GM23248 (cell line): Measurements from ENCODE around the gene MRPL24.

Source experiments
- EZH2 ChIP-seq: fragments of 200-600 bp; sonication (generic); IDR thresholded peaks from 2 replicates; pipeline ENCODE4 v1.6.1; 2018; ENCODE audit warnings: antibody characterized with exemption, mild to moderate bottlenecking; ENCODE audit not compliant: insufficient read depth, poor library complexity, severe bottlenecking
- EZH2phosphoT487 ChIP-seq: fragments of 200-600 bp; sonication (generic); IDR thresholded peaks from 2 replicates; pipeline ENCODE4 v1.6.1; 2018; ENCODE audit warnings: antibody characterized with exemption, moderate library complexity, mild to moderate bottlenecking, low read depth; ENCODE audit not compliant: insufficient read depth

DNA sequence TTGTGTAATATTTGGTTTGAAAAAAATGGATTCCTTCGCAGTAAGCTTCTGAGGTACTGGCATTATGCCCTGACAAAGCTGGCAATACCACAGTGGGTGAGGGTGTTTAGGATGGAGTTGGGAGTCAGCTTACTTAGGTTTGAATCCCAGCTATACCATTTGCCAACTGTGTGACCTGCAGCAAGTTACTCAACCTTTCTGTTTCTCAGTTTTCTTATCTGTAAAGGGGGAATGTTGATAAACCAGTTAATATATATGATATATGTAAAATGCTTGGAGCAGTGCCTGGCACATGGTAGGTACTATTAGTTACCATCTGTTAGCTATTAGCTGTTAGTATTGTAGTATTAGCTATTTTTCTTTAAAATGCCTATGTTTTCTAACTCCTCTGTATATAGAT, 15.5 kb upstream of the MRPL24 start:
- TF ChIP-seq EZH2phosphoT487, result no peak
- TF ChIP-seq EZH2, result no peak
